Activated CD4-positive, alpha-beta T cell treated with anti-CD3 and anti-CD28 coated beads for 36 hours (primary cell): ENCODE measurements around the gene SON. TPM values are rescaled to one million over a fixed set of nuclear protein-coding genes. Genes with fewer than 3 reads are reported as not detected.
A peak's percentile ranks its signal among the peaks of the same experiment; 100 is the strongest.

Source experiments
- ATAC-seq: fragments of 200-7000 bp; cut with Tn5 transposase; one replicate; pipeline ENCODE4 v1.10.0; 2021; ENCODE audit warnings: mild to moderate bottlenecking, moderate library complexity
- CTCF ChIA-PET: fragments of 350-600 bp; sonication (Branson Sonifier 250); formaldehyde crosslinking; loops from one replicate; lab custom pipeline; 2021; ENCODE audit warnings: antibody characterized with exemption; lab: Charles Lee
- POLR2A ChIA-PET: fragments of 350-600 bp; sonication (Branson Sonifier 250); formaldehyde crosslinking; loops from one replicate; lab custom pipeline; 2021; ENCODE audit warnings: antibody characterized with exemption, inconsistent platforms; lab: Charles Lee
- DNase-seq: peaks from one replicate; pipeline ENCODE4 v3.0.0-alpha.2; 2020
- H3K27ac Mint-ChIP-seq: one replicate; pipeline ENCODE4 v1.8.0; 2021; ENCODE audit warnings: mixed read lengths
- H3K27me3 Mint-ChIP-seq: one replicate; pipeline ENCODE4 v1.8.0; 2021; ENCODE audit warnings: mixed read lengths
- H3K36me3 Mint-ChIP-seq: one replicate; pipeline ENCODE4 v1.8.0; 2021; ENCODE audit warnings: low read depth, mixed read lengths
- H3K4me1 Mint-ChIP-seq: one replicate; pipeline ENCODE4 v1.8.0; 2021; ENCODE audit warnings: mixed read lengths
- H3K4me3 Mint-ChIP-seq: one replicate; pipeline ENCODE4 v1.8.0; 2021; ENCODE audit warnings: mild to moderate bottlenecking, moderate library complexity, mixed read lengths
- H3K9me3 Mint-ChIP-seq: one replicate; pipeline ENCODE4 v1.8.0; 2021; ENCODE audit warnings: low read depth, mixed read lengths
- intact Hi-C, 2 experiments: fragments of 100-400 bp; cut with DNase I in 1 of 2; cut with micrococcal nuclease in 1 of 2; formaldehyde crosslinking; loops; one replicate each; pipeline versions ENCODE4 v1.14.2 to v1.15.1; 2022 to 2024; cut with DNase I, micrococcal nuclease
- total RNA-seq, 2 experiments: library from RNA; stranded (reverse); gene quantifications; one replicate each; pipeline ENCODE4 v1.2.3, GENCODE V29; 2021

Gene SON
- total RNA-seq, 2 experiments from 2014 or later: 299 to 380 TPM

DNA sequence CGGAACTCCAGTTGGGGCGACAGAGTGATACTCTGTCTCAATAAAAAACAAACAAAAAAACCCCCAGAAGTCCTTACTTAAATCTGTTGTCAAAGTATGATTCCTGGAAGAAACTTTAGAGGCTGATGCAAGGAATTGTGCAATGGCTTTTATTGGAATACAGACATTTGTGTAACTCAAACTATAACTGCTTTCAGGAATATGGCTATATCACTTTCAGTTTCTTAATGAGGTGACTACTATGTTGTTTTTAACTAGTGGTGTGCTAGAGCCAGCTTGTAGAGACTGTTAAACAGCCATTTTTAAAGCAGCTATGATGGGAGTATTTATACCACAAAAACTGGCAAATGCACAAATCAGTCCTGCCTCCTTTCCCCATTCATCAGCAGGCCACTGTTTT lies 28.6 kb upstream of the SON start:
- peaks cover 13% of the 10 kb centered on the region for H3K4me1 Mint-ChIP-seq
- H3K9me3 Mint-ChIP-seq: no peaks in the 10 kb centered on the region
- H3K27ac Mint-ChIP-seq: peak overlapping the region; percentile 55
- ATAC-seq (peak; percentile 71), DNase-seq (no peak)
- ChIA-PET POLR2A (interaction anchor here (1.9 kb wide), 1 partner anchor 34 kb away, joined by 6 read pairs; the partner anchor contains the start of gene TMEM50B), CTCF (interaction anchor here (1.0 to 1.3 kb wide), 3 partner anchors 12 to 92 kb away, joined by 3 to 5 read pairs (median 3); no protein-coding TSS in a partner anchor)
- peaks cover 65% of the 10 kb centered on the region for H3K36me3 Mint-ChIP-seq
- intact Hi-C loops: no loop called here
- no peak overlapping the region for H3K4me3 Mint-ChIP-seq
- H3K27me3 Mint-ChIP-seq: no peaks in the 10 kb centered on the region

GRCh38 chr21:33518899-33519298 lies 23.9 kb upstream of the SON start:
- Mint-ChIP-seq H3K4me3 (no peak overlapping the region), H3K9me3 (no peaks in the 10 kb centered on the region), H3K27ac (no peak overlapping the region), H3K4me1 (peaks cover 13% of the 10 kb centered on the region), H3K36me3 (peaks cover 54% of the 10 kb centered on the region), H3K27me3 (no peaks in the 10 kb centered on the region)
- POLR2A ChIA-PET: no interaction called here
- intact Hi-C loops: no loop called here
- CTCF ChIA-PET: interaction anchor here (0.6 to 1.2 kb wide), 2 partner anchors 33 to 910 kb away, joined by 3 read pairs; no protein-coding TSS in a partner anchor
- DNase-seq: no peak
- ATAC-seq: no peak

DNA sequence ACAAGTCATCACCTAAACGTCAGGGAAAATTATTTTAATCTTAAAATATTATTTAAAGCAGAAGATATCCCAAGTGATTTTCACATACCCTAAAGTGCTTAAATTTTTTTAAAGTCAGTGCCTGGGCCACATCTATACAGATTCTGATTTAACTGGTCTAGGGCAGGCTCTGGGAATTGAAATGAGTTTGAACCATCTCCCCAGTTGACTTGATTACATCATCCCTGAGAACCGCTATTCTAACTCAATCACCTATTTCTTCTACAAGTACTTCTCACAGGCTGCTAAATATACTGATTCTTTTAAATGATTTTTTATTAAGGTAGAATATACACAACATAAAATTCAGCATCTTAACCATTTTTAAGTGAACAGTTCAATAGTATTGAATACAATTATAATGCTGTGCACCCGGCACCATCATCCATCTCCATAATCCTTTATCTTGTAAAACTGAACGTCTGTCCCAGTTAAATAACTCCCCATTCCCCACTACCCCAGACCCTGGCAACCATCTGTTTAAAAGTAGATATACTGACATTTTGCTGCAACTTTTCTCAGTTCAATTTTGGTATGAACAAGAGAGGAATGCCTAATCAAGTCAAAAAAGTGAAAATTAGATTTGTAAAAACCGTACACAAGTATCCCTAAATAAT lies 20.4 kb upstream of the SON start:
- Mint-ChIP-seq H3K27me3 (no peaks in the 10 kb centered on the region), H3K36me3 (peaks cover 50% of the 10 kb centered on the region), H3K4me1 (no peaks in the 10 kb centered on the region), H3K27ac (no peak overlapping the region), H3K9me3 (no peaks in the 10 kb centered on the region), H3K4me3 (no peak overlapping the region)
- ChIA-PET CTCF (interaction anchor here (1.2 kb wide), 1 partner anchor 10 kb away, joined by 3 read pairs; no protein-coding TSS in a partner anchor), POLR2A (no interaction called here)
- ATAC-seq (no peak), DNase-seq (no peak)
- intact Hi-C loops: no loop called here

- Mint-ChIP-seq H3K27me3 (no peaks in the 10 kb centered on the region), H3K27ac (no peak overlapping the region), H3K36me3 (peaks cover 53% of the 10 kb centered on the region), H3K4me1 (no peaks in the 10 kb centered on the region), H3K4me3 (no peak overlapping the region), H3K9me3 (no peaks in the 10 kb centered on the region)
- ChIA-PET POLR2A (no interaction called here), CTCF (interaction anchor here (1.2 kb wide), 1 partner anchor 10 kb away, joined by 3 read pairs; no protein-coding TSS in a partner anchor)
- intact Hi-C loops: no loop called here
- no peak for ATAC-seq
- DNase-seq: no peak
Observed at GRCh38 chr21:33522953-33523349, 19.9 kb upstream of the SON start.

DNA sequence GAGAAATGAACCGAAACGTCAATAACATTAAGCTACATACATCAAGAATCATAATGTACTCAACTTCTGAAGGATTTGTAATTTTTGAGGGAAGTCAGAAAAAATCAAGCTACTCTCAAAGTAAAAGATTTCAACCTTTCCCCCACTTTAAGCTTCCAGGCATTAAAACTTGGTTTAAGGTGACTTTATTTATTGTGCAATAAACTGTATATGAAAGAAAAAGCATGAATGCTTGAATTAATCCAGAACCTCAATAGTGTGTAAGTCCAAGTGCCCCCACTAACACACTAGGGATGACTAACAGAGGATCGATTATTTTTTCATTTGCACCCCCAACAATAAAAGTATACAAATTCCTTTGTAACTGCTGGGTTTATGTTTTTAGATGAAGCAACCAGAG lies 11.8 kb upstream of the SON start:
- Mint-ChIP-seq H3K9me3 (no peaks in the 10 kb centered on the region), H3K4me1 (no peaks in the 10 kb centered on the region), H3K4me3 (no peak overlapping the region), H3K27me3 (no peaks in the 10 kb centered on the region), H3K36me3 (peaks cover 60% of the 10 kb centered on the region), H3K27ac (peak overlapping the region; percentile 19)
- no peak for ATAC-seq
- no peak for DNase-seq
- ChIA-PET CTCF (no interaction called here), POLR2A (interaction anchor here (0.7 kb wide), 1 partner anchor 51 kb away, joined by 6 read pairs; the partner anchor contains the start of gene TMEM50B)
- intact Hi-C loops: loop anchor here in 1 of 2 experiments (5.0 kb wide), 1 partner anchor 36 kb away; no protein-coding TSS in a partner anchor

- CTCF ChIA-PET: interaction anchor here (0.7 to 2.0 kb wide), 3 partner anchors 34 to 69 kb away, joined by 3 to 9 read pairs (median 4); no protein-coding TSS in a partner anchor
- POLR2A ChIA-PET: no interaction called here
- peaks cover 69% of the 10 kb centered on the region for H3K36me3 Mint-ChIP-seq
Observed at GRCh38 chr21:33537212-33537611, 5.6 kb upstream of the SON start.

GRCh38 chr21:33539616-33540015 lies 3.2 kb upstream of the SON start:
- Mint-ChIP-seq H3K4me3 (no peak overlapping the region), H3K27me3 (no peaks in the 10 kb centered on the region), H3K9me3 (no peaks in the 10 kb centered on the region), H3K36me3 (peaks cover 63% of the 10 kb centered on the region), H3K27ac (no peak overlapping the region), H3K4me1 (peaks cover 17% of the 10 kb centered on the region)
- no peak for ATAC-seq
- intact Hi-C loops: loop anchor here (5.0 kb wide), 6 partner anchors 157 to 1807 kb away; partner anchors contain the start of genes ATP5PO (in 1 of the 2), CFAP298 (in 1 of the 2), IFNAR2 (in 1 of the 2) and PAXBP1 (in 1 of the 2)
- ChIA-PET CTCF (interaction anchor here (0.9 kb wide), 1 partner anchor 48 kb away, joined by 3 read pairs; the partner anchor contains the start of gene DNAJC28), POLR2A (interaction anchor here (0.7 to 1.6 kb wide), 2 partner anchors 59 to 66 kb away, joined by 3 to 4 read pairs; partner anchors contain the start of gene TMEM50B)
- DNase-seq: no peak

More at GRCh38 chr21:33537212-33537611, 5.6 kb upstream of the SON start:
- Mint-ChIP-seq H3K27me3 (no peaks in the 10 kb centered on the region), H3K27ac (no peak overlapping the region), H3K4me3 (no peak overlapping the region), H3K9me3 (no peaks in the 10 kb centered on the region), H3K4me1 (peaks cover 17% of the 10 kb centered on the region)
- intact Hi-C loops: no loop called here
- no peak for ATAC-seq
- no peak for DNase-seq

DNA sequence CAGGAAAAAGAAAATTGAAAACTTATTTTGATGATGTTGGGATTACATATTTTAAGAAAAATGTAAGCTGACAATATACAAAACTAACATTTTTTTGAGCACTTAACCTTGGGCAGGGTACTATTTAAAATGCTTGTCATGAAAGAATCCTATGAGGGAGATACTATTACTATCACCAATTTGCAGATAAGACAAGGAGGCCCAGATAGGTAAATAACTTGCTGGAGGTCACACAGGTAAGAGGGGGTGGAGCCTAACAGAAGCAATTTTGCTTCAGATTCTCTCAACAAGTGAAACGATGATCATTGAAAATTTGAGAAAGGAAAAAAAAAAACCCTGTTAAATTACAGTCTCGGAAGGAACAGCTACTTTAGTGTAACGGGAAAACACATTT lies 2.1 kb upstream of the SON start:
- Mint-ChIP-seq H3K4me1 (peaks cover 22% of the 10 kb centered on the region), H3K9me3 (no peaks in the 10 kb centered on the region), H3K4me3 (peak overlapping the region; percentile 85), H3K27me3 (no peaks in the 10 kb centered on the region), H3K36me3 (peaks cover 57% of the 10 kb centered on the region), H3K27ac (peak overlapping the region; percentile 98)
- CTCF ChIA-PET: interaction anchor here (0.6 to 1.5 kb wide), 5 partner anchors 14 to 326 kb away, joined by 3 read pairs; no protein-coding TSS in a partner anchor
- DNase-seq (no peak), ATAC-seq (no peak)
- intact Hi-C loops: loop anchor here (5.0 kb wide), 6 partner anchors 158 to 1808 kb away; partner anchors contain the start of genes ATP5PO (in 1 of the 2), CFAP298 (in 1 of the 2), IFNAR2 (in 1 of the 2) and PAXBP1 (in 1 of the 2)
- POLR2A ChIA-PET: interaction anchor here (0.6 to 1.6 kb wide), 3 partner anchors 41 to 82 kb away, joined by 3 to 4 read pairs (median 3); partner anchors contain the start of gene TMEM50B

DNA sequence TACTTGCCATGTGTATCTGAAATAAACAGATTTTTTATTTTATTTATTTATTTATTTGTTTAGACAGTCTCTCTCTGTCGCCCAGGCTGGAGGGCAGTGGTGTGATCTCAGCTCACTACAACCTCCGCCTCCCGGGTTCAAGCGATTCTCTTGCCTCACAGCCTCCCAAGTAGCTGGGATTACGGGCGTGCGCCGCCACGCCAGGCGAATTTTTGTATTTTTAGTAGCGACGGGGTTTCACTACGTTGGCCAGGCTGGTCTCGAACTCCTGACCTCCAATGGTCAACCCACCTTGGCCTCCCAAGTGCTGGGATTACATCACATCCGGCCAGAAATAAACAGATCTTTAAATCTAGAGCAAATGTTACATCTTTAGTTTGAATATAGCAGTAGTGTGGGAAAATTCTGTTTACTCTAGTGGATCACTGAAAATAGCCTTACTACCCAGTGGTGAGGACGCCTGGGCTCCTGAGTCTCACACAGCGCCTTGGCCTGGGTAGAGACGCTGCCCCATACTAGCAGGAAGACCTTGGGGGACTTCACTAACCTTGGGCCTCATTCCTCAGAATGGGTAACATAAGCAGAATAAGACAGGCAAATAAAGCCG lies 1.6 kb upstream of the SON start:
- ATAC-seq (no peak), DNase-seq (peak; percentile 37)
- Mint-ChIP-seq H3K36me3 (peaks cover 61% of the 10 kb centered on the region), H3K4me3 (peak overlapping the region; percentile 85), H3K27ac (peak overlapping the region; percentile 98), H3K27me3 (no peaks in the 10 kb centered on the region), H3K4me1 (peaks cover 28% of the 10 kb centered on the region), H3K9me3 (no peaks in the 10 kb centered on the region)
- POLR2A ChIA-PET: interaction anchor here (0.6 kb wide), 2 partner anchors 40 to 82 kb away, joined by 3 read pairs; no protein-coding TSS in a partner anchor
- CTCF ChIA-PET: interaction anchor here (0.6 to 1.5 kb wide), 7 partner anchors 14 to 326 kb away, joined by 3 to 4 read pairs (median 3); no protein-coding TSS in a partner anchor
- intact Hi-C loops: loop anchor here (5.0 kb wide), 6 partner anchors 159 to 1809 kb away; partner anchors contain the start of genes ATP5PO (in 1 of the 2), CFAP298 (in 1 of the 2), IFNAR2 (in 1 of the 2) and PAXBP1 (in 1 of the 2)

GRCh38 chr21:33541756-33542639 lies 840 bp upstream of the SON start, which contains the start of gene GART:
Gene GART, minus strand, starts transcription at chr21:33542117. Its CDS starts 2,802 bp downstream, at chr21:33539315.
- Mint-ChIP-seq H3K27ac (peak within 1 kb of the TSS; percentile 98), H3K4me3 (peak within 1 kb of the TSS; percentile 85), H3K36me3 (peaks cover 58% of the 10 kb centered on the region), H3K9me3 (no peaks in the 10 kb centered on the region), H3K27me3 (no peaks in the 10 kb centered on the region), H3K4me1 (peaks cover 30% of the 10 kb centered on the region)
- ChIA-PET POLR2A (interaction anchor here (0.6 kb wide), 1 partner anchor 79 kb away, joined by 5 read pairs; no protein-coding TSS in a partner anchor), CTCF (interaction anchor here (0.7 to 1.5 kb wide), 4 partner anchors 13 to 65 kb away, joined by 3 to 4 read pairs (median 3); no protein-coding TSS in a partner anchor)
- peak; percentile 90 for DNase-seq
- peak; percentile 62 for ATAC-seq
- intact Hi-C loops: loop anchor here (1.0 to 5.0 kb wide), 18 partner anchors 46 to 1810 kb away; partner anchors contain the start of genes DNAJC28 (in 2 of the 2), TMEM50B (in 2 of the 2), ATP5PO (in 1 of the 2) and CFAP298 (in 1 of the 2)
